ENCODE data around the gene GLB1L. TPM values are rescaled to one million over a fixed set of nuclear protein-coding genes. Genes with fewer than 3 reads are reported as not detected.

The GLB1L gene
- total and polyA plus RNA-seq, 2 experiments from 2014 or later, result 3.4 to 13.5 TPM

DNA sequence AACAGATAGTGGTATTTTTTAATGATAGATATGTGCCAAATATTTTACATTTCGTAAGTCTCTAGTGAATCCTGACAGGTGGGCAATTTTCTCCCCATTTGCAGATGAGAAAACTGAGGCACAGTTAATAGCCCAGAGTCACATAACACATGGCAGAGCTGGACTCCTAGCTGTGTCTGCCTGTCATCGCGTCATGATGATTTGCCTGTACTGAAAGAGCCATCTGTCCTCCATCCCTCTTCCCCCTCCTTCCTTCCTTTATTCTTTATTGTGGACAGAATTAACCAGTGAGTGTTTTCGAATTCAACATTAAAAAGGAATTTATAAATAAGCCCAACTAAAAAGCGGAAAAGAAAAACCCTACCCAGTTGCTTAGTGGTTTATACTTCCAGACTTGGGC is 37.1 kb upstream of the GLB1L start:
- H3K9ac ChIP-seq, result no peak overlapping the region
- TF ChIP-seq EZH2phosphoT487 (IDR thresholded peaks at IDR 0.05; ENCODE audit: insufficient read depth, low read depth) (no peak), EZH2 (IDR thresholded peaks at IDR 0.05; ENCODE audit: insufficient read depth, poor library complexity, severe bottlenecking) (no peak)
- WGBS, 2 experiments (ENCODE audit: low coverage in 1 of 2, low lambda C conversion rate in 2 of 2, missing lambda C conversion rate in 2 of 2), result 69 to 75% methylated on average over 5 of the region's 5 CpGs
- no peak overlapping the region for H3K4me3 ChIP-seq
- H3K9me3 ChIP-seq (ENCODE audit: low read depth), result no peaks in the 10 kb centered on the region
- H3K27ac ChIP-seq, result no peak overlapping the region
- peaks cover 10% of the 10 kb centered on the region for H3F3A ChIP-seq (ENCODE audit: insufficient read depth)
- H2AFZ ChIP-seq, result no peak overlapping the region
- no peak for DNase-seq
- H4K20me1 ChIP-seq (ENCODE audit: insufficient read depth), result no peaks in the 10 kb centered on the region
- no peaks in the 10 kb centered on the region for H3K9me2 ChIP-seq (ENCODE audit: insufficient read depth)
- H3K27me3 ChIP-seq (replicated peaks; ENCODE audit: insufficient read depth), result no peaks in the 10 kb centered on the region
- in situ Hi-C loops (cut with MboI), result no loop called here
- no peaks in the 10 kb centered on the region for H3K36me3 ChIP-seq (ENCODE audit: low read depth)
- H3K4me1 ChIP-seq (ENCODE audit: insufficient read depth), result peaks cover 30% of the 10 kb centered on the region
- no peak overlapping the region for H3K4me2 ChIP-seq (ENCODE audit: unreplicated experiment)
- H3K79me2 ChIP-seq (ENCODE audit: insufficient read depth), result peaks cover 15% of the 10 kb centered on the region; the same call in 1 of the 2 replicates

DNA sequence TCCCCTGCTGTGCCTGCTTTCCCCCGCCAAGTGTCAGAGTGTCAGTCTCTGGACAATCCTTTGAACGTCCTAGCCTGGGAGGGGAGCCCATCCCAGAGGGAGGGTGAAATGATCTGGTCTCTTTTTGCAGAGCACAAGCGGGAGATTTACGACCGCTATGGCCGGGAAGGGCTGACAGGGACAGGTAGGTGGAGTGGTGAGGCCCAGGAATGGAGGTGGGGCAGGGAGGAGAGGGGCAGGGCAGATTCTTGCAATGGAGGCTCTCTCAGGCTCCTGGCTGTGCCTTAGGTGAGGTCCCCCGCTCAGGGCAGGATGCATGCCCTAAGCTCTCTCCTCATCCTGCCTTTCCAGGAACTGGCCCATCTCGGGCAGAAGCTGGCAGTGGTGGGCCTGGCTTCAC is 36.3 kb upstream of the GLB1L start:
- Histone ChIP-seq H3K36me3 (ENCODE audit: low read depth) (no peaks in the 10 kb centered on the region), H3F3A (ENCODE audit: insufficient read depth) (peaks cover 10% of the 10 kb centered on the region), H3K27me3 (replicated peaks; ENCODE audit: insufficient read depth) (no peaks in the 10 kb centered on the region), H3K79me2 (ENCODE audit: insufficient read depth) (peaks cover 15% of the 10 kb centered on the region; the same call in 1 of the 2 replicates), H3K9me3 (ENCODE audit: low read depth) (no peaks in the 10 kb centered on the region), H3K9me2 (ENCODE audit: insufficient read depth) (no peaks in the 10 kb centered on the region), H4K20me1 (ENCODE audit: insufficient read depth) (no peaks in the 10 kb centered on the region), H3K27ac (no peak overlapping the region), H3K9ac (no peak overlapping the region), H3K4me1 (ENCODE audit: insufficient read depth) (peaks cover 25% of the 10 kb centered on the region), H3K4me3 (no peak overlapping the region), H2AFZ (no peak overlapping the region), H3K4me2 (ENCODE audit: unreplicated experiment) (no peak overlapping the region)
- in situ Hi-C loops (cut with MboI), result no loop called here
- no peak for TF ChIP-seq EZH2phosphoT487 (IDR thresholded peaks at IDR 0.05; ENCODE audit: insufficient read depth, low read depth)
- no peak for TF ChIP-seq EZH2 (IDR thresholded peaks at IDR 0.05; ENCODE audit: insufficient read depth, poor library complexity, severe bottlenecking)
- WGBS, 2 experiments (ENCODE audit: low coverage in 1 of 2, low lambda C conversion rate in 2 of 2, missing lambda C conversion rate in 2 of 2), result 90 to 94% methylated on average over 8 of the region's 8 CpGs
- no peak for DNase-seq

DNA sequence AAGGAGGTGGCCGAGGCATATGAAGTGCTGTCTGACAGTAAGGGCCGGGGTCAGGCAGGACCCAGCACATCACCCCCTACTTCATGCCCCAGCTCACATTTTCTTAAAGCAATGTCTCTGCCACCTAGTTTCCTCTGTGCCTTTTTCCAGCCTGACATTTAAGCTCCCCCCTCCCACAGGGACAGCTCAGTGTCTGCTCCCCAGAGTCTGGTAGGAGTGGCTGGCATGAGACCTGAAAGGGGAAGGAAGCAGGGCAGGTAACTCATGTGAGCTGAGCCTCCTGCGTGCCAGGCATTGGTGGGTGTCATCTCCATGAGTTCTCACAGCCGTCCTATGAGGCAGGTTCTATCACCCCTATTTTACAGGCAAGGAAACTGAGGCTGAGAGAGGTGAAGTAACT is 35.4 kb upstream of the GLB1L start:
- H3K4me3 ChIP-seq, result no peak overlapping the region
- in situ Hi-C loops (cut with MboI), result no loop called here
- no peaks in the 10 kb centered on the region for H3K9me2 ChIP-seq (ENCODE audit: insufficient read depth)
- H4K20me1 ChIP-seq (ENCODE audit: insufficient read depth), result no peaks in the 10 kb centered on the region
- H3K9me3 ChIP-seq (ENCODE audit: low read depth), result no peaks in the 10 kb centered on the region
- no peak overlapping the region for H2AFZ ChIP-seq
- no peaks in the 10 kb centered on the region for H3K27me3 ChIP-seq (replicated peaks; ENCODE audit: insufficient read depth)
- TF ChIP-seq EZH2phosphoT487 (IDR thresholded peaks at IDR 0.05; ENCODE audit: insufficient read depth, low read depth) (no peak), EZH2 (IDR thresholded peaks at IDR 0.05; ENCODE audit: insufficient read depth, poor library complexity, severe bottlenecking) (no peak)
- peaks cover 10% of the 10 kb centered on the region for H3F3A ChIP-seq (ENCODE audit: insufficient read depth)
- no peaks in the 10 kb centered on the region for H3K36me3 ChIP-seq (ENCODE audit: low read depth)
- peak overlapping the region; percentile 97; the same call in 1 of the 2 replicates for H3K9ac ChIP-seq
- no peak overlapping the region for H3K27ac ChIP-seq
- peak overlapping the region; percentile 83 for H3K4me2 ChIP-seq (ENCODE audit: unreplicated experiment)
- H3K4me1 ChIP-seq (ENCODE audit: insufficient read depth), result peaks cover 20% of the 10 kb centered on the region
- 86 to 95% methylated on average over 4 of the region's 4 CpGs for WGBS, 2 experiments (ENCODE audit: low coverage in 1 of 2, low lambda C conversion rate in 2 of 2, missing lambda C conversion rate in 2 of 2)
- peaks cover 15% of the 10 kb centered on the region; the same call in 1 of the 2 replicates for H3K79me2 ChIP-seq (ENCODE audit: insufficient read depth)
- DNase-seq, result no peak

DNA sequence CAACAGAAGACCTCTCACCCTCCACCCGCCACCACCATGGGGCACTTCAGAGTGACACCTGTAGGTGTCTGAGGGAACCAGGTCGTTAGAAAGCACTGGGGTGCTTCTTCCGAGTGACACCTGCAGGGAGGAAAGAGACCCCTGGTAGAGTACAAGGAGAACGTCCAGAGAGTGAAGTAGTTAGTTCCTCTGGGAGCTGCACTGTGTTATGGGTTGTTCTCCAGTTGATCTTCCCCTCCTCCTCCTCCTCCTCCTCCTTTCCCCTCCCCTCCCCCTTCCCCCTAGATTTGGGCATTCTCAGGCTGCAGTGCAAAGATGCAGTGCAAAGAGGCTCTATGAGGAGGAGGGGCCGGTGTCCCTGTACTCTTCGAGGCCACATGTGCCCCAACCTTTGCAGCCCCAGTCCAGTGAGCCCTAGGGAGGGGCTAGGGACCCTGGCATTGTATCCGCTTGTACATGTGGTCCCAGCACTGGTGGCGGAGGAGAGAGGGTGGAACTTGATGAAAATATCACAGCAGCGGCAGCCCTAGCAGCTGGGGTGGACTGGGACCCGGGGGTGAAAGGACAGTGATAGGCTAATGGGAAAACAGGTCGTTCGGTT is 34.8 kb upstream of the GLB1L start:
- H3K4me3 ChIP-seq, result peak overlapping the region; percentile 82
- H3K36me3 ChIP-seq (ENCODE audit: low read depth), result no peaks in the 10 kb centered on the region
- peaks cover 20% of the 10 kb centered on the region for H3K4me1 ChIP-seq (ENCODE audit: insufficient read depth)
- H3K9me3 ChIP-seq (ENCODE audit: low read depth), result no peaks in the 10 kb centered on the region
- peaks cover 11% of the 10 kb centered on the region for H3F3A ChIP-seq (ENCODE audit: insufficient read depth)
- peaks cover 15% of the 10 kb centered on the region; the same call in 1 of the 2 replicates for H3K79me2 ChIP-seq (ENCODE audit: insufficient read depth)
- no peak for TF ChIP-seq EZH2 (IDR thresholded peaks at IDR 0.05; ENCODE audit: insufficient read depth, poor library complexity, severe bottlenecking)
- peak overlapping the region; percentile 50 for H2AFZ ChIP-seq
- peak overlapping the region; percentile 83 for H3K4me2 ChIP-seq (ENCODE audit: unreplicated experiment)
- no peaks in the 10 kb centered on the region for H3K27me3 ChIP-seq (replicated peaks; ENCODE audit: insufficient read depth)
- in situ Hi-C loops (cut with MboI), result no loop called here
- peak overlapping the region; percentile 97 for H3K9ac ChIP-seq
- H4K20me1 ChIP-seq (ENCODE audit: insufficient read depth), result no peaks in the 10 kb centered on the region
- WGBS, 2 experiments (ENCODE audit: low coverage in 1 of 2, low lambda C conversion rate in 2 of 2, missing lambda C conversion rate in 2 of 2), result 29 to 30% methylated on average over 12 of the region's 12 CpGs
- DNase-seq, result no peak
- H3K9me2 ChIP-seq (ENCODE audit: insufficient read depth), result no peaks in the 10 kb centered on the region
- H3K27ac ChIP-seq, result peak overlapping the region; percentile 97
